GM12875 (cell line): ENCODE results near the gene PUS3.

Experiments used
- H3K4me3 ChIP-seq: one replicate; pipeline ENCODE4 v1.5.1; 2011; ENCODE audit warnings: low read depth, low read length, control low read depth
- TF ChIP-seq, protein P1 (sequence below): IDR thresholded peaks from 2 replicates; pipeline ENCODE4 v1.5.1; 2011; ENCODE audit warnings: low read depth, mild to moderate bottlenecking, control low read depth, inconsistent platforms, low read length, moderate library complexity, borderline replicate concordance; ENCODE audit not compliant: insufficient read depth

Gene PUS3

GRCh38 chr11:125939081-125939521 is 36.1 kb upstream of the PUS3 start:
- TF ChIP-seq, protein P1, sequence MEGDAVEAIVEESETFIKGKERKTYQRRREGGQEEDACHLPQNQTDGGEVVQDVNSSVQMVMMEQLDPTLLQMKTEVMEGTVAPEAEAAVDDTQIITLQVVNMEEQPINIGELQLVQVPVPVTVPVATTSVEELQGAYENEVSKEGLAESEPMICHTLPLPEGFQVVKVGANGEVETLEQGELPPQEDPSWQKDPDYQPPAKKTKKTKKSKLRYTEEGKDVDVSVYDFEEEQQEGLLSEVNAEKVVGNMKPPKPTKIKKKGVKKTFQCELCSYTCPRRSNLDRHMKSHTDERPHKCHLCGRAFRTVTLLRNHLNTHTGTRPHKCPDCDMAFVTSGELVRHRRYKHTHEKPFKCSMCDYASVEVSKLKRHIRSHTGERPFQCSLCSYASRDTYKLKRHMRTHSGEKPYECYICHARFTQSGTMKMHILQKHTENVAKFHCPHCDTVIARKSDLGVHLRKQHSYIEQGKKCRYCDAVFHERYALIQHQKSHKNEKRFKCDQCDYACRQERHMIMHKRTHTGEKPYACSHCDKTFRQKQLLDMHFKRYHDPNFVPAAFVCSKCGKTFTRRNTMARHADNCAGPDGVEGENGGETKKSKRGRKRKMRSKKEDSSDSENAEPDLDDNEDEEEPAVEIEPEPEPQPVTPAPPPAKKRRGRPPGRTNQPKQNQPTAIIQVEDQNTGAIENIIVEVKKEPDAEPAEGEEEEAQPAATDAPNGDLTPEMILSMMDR: no peak
- H3K4me3 ChIP-seq: no peak overlapping the region

DNA sequence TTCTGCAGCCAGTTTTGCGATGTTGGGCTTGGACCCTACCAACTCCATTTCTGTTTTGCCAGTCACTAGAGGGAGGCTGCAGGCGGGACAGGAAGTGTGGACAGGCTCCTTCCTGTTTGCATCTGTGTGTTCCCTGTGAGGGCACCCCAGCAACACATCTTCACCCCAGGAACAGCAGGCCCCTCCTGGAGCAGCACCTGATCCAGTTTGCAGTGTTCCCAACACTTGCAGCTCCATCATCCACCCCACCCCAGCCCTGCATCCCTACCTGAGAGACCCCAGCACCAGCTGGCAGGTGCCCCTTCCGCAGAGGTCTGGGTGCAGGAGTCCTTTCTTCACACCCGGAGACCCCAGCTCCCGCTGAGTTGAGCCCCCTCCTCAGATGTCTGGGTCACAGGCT is 35.4 kb upstream of the PUS3 start:
- no peak overlapping the region for H3K4me3 ChIP-seq
- TF ChIP-seq, protein P1: no peak

DNA sequence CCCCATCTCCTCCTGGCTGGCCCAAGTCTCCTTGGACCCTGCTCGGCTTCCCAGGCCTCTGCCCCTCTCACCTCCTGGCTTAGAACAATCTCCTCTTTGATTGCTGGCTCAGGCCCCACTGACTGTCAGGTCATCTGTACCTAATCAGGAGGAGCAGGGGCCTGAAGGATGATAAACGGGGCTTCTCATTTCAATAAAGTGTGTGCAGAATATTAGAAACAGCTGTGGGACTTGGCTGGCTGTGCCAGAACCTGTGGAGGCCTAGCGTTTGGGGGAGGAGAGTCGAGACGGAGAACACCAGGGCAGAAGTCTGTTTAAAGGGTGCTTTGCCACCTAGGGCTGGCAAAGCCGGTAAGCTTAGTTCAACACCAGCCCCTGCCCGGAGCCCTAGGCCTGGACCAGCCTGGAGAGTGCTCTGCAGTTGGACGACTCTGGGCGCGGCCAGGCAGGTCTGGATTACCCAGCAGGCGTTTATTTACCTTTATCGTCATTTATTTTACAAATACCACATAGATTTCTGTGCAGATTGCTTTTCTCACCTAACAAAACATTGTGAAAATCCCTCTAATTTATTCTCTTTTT is 32.7 kb upstream of the PUS3 start:
- TF ChIP-seq, protein P1: no peak
- H3K4me3 ChIP-seq: no peak overlapping the region

- no peak overlapping the region for H3K4me3 ChIP-seq
- TF ChIP-seq, protein P1: no peak
These were observed 32.0 kb upstream of the PUS3 start for GRCh38 chr11:125935056-125935455.

- TF ChIP-seq, protein P1: no peak
- H3K4me3 ChIP-seq: no peak overlapping the region
These were observed 31.5 kb upstream of the PUS3 start for GRCh38 chr11:125934473-125934872.

DNA sequence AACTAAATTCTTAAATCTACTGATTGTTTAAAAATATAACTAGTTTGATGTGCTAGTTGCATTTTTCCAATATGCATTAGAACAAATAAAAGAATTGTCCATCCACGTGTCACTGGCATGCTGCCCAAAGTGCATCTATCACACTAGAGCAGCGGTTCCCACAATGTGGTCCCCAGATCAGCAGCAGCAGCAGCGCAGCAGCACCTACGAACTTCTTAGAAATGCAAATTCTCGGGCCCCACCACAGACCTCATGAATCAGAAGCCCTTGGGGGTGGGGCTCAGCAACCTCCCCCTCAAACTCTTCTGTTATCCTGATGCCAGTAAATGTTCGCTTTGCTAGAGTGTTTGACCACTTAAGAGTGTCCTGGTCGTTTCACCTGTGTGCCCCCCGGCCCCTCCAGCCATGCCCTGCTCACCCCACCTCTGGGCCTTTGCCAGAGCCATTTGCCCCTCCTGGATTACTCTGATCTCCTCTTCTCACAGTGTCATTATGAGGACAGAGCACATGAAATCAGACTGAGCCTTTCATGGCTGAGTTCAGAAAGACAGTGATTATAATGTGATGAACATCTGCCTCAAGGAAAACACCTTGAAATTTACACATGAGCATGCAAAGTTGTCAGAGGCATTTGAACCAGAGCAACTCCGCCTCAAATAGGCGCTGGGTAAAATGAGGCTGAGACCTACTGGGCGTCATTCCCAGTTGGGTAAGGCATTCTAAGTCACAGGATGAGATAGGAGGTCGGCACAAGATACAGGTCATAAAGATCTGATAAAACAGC is 30.2 kb upstream of the PUS3 start:
- H3K4me3 ChIP-seq: no peak overlapping the region

GRCh38 chr11:125932301-125932700 is 29.3 kb upstream of the PUS3 start:
- no peak overlapping the region for H3K4me3 ChIP-seq
- TF ChIP-seq, protein P1: no peak

More for the DNA sequence above, 30.2 kb upstream of the PUS3 start:
- TF ChIP-seq, protein P1: no peak
